OCI-LY3 (cell line): Measurements from ENCODE around the gene SMC1B.

Experiments
- CTCF ChIP-seq: fragments of 200-600, 300-600 bp; sonication (generic); IDR thresholded peaks from 2 replicates; pipeline ENCODE4 v1.5.1; 2014; ENCODE audit warnings: antibody characterized with exemption, low read length, low read depth
- EZH2phosphoT487 ChIP-seq: fragments of 200-600 bp; shearing (Covaris generic); IDR thresholded peaks from 2 replicates; pipeline ENCODE4 v1.6.1; 2018; ENCODE audit warnings: antibody characterized with exemption, mixed run types, low read depth

GRCh38 chr22:45343143-45343542 lies 70.3 kb downstream of the SMC1B start:
- TF ChIP-seq CTCF: no peak
- TF ChIP-seq EZH2phosphoT487: no peak
